ENCODE data around the gene DAZ1.
"Not testable (repeated sequence)": the region's sequence is repeated elsewhere in the genome, so short reads cannot be mapped to it uniquely, and the experiment has no call there.

The DAZ1 gene, protein sequence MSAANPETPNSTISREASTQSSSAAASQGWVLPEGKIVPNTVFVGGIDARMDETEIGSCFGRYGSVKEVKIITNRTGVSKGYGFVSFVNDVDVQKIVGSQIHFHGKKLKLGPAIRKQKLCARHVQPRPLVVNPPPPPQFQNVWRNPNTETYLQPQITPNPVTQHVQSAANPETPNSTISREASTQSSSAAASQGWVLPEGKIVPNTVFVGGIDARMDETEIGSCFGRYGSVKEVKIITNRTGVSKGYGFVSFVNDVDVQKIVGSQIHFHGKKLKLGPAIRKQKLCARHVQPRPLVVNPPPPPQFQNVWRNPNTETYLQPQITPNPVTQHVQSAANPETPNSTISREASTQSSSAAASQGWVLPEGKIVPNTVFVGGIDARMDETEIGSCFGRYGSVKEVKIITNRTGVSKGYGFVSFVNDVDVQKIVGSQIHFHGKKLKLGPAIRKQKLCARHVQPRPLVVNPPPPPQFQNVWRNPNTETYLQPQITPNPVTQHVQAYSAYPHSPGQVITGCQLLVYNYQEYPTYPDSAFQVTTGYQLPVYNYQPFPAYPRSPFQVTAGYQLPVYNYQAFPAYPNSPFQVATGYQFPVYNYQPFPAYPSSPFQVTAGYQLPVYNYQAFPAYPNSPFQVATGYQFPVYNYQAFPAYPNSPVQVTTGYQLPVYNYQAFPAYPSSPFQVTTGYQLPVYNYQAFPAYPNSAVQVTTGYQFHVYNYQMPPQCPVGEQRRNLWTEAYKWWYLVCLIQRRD

DNA sequence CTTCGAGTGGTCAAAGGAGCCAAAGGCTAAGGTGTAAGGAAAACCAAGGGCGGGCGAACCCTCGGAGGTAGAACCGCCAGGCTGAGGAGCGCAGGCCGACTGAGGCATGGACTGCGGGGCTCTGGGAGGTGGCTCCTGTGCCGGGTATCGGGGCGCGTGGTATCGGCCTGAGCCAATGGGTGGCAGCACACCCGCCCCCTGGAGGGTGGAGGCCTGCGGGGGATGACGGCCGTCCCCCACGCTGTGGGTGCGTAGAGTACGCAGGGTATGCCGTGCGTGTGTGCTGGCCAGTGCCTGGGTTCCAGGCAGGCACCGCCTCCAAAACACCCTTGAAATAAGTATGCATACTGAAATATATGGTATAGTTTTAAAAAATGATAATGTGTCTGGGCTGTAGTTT, at the start of gene DAZ1:
DAZ1 (minus strand) TSS at position 101 of the 400 bp plus-strand sequence. CDS start 208 bp downstream, outside the sequence.
- DNase-seq = not testable (repeated sequence)

DNA sequence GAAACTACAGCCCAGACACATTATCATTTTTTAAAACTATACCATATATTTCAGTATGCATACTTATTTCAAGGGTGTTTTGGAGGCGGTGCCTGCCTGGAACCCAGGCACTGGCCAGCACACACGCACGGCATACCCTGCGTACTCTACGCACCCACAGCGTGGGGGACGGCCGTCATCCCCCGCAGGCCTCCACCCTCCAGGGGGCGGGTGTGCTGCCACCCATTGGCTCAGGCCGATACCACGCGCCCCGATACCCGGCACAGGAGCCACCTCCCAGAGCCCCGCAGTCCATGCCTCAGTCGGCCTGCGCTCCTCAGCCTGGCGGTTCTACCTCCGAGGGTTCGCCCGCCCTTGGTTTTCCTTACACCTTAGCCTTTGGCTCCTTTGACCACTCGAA, 20.4 kb upstream of the DAZ1 start, which contains the start of gene DAZ2:
DAZ2 (plus strand) TSS at position 301 of the 400 bp plus-strand sequence. CDS start 208 bp downstream, outside the sequence.
- not testable (repeated sequence) for DNase-seq

DNA sequence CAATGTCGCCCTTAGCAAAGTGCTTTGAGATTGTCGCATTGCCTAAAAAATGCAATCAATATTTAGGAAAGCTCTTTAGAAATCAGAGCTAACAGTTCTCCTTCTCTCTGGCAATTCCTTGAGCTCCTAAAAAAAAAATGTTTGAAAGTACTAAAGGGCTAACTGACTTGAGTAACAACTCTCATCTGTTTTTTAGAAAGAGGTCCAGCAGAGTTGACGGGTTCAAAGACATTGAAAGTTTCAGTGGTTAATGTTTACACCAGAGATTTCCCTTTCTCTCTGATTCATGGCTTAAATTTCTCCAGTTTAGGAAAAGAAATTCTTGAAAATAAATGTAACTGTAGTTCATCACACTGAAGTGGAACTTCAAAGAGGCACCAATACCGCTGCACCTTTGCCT, 11.9 kb upstream of the DAZ1 start:
- not testable (repeated sequence) for DNase-seq

DNA sequence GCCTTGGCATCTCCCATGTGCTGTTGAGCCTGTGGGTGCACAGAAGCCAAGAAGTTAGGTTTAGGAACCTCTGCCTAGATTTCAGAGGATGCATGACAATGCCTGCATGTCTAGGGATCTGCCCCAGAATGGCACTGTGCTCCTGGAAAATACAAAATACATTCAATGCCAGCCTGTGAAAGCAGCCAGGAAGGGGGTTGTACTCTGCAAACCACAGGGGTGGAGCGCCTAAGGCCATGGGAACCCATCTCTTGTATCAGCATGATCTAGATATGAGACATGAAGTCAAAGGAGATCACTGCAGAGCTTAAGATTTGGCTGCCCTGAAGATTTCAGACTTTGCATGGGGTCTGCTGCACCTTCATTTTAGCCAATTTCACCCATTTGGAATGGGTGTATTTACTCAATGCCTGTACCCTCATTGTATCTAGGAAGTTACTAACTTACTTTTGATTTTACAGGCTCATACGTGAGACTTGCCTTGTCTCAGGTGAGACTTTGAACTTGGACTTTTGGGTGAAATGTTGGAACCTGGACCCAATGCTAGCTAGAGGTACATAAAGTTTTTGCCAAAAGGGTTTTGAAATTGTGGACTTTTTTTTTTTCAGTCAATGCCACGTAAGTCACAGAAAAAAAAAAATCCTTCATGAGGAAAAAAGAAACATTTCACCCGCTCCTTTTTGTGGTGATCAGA, 11.1 kb upstream of the DAZ1 start:
- not testable (repeated sequence) for DNase-seq

DNA sequence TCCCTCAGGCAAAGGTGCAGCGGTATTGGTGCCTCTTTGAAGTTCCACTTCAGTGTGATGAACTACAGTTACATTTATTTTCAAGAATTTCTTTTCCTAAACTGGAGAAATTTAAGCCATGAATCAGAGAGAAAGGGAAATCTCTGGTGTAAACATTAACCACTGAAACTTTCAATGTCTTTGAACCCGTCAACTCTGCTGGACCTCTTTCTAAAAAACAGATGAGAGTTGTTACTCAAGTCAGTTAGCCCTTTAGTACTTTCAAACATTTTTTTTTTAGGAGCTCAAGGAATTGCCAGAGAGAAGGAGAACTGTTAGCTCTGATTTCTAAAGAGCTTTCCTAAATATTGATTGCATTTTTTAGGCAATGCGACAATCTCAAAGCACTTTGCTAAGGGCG, 8.6 kb upstream of the DAZ1 start:
- DNase-seq = not testable (repeated sequence)
